ENCODE measurements around the gene CAPN2. TPM values are rescaled to one million over a fixed set of nuclear protein-coding genes. Genes with fewer than 3 reads are reported as not detected.
A peak's percentile ranks its signal among the peaks of the same experiment; 100 is the strongest.

CAPN2 gene
- total RNA-seq, 6 experiments from 2014 or later = 380 to 424 (median 413) TPM

DNA sequence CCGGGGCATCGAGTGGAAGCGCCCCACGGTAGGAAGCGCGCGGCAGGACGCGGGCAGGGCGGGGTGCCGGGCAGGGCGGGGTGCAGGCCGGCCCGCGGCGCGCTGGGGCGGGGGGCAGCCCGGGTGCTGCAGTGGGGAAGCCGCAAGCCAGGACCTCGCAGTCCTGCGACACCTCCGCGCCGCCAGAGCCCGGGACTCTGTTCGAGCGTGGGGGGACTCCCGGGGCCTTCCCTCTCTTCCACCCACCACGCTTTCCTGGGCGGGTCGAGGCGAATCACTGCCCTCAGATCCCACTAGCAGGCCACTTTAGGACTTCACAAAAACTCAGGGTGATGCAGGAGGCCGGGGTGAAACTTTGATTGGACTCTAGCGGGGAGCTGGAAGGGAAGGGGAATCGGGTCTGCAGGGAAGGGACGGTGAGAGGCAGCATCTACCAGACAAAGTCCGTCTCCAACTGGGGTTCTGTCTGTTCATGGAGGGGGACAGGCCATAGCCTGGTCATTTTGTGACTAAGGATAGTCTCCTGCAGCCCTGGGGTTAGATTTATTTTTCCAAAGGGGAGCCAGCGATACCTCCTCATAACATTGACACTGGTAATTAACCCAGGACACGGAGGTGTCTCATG lies 623 bp downstream of the CAPN2 start:
- peak overlapping the region; percentile 95 for H3K27ac Mint-ChIP-seq
- TF ChIP-seq, protein P1, sequence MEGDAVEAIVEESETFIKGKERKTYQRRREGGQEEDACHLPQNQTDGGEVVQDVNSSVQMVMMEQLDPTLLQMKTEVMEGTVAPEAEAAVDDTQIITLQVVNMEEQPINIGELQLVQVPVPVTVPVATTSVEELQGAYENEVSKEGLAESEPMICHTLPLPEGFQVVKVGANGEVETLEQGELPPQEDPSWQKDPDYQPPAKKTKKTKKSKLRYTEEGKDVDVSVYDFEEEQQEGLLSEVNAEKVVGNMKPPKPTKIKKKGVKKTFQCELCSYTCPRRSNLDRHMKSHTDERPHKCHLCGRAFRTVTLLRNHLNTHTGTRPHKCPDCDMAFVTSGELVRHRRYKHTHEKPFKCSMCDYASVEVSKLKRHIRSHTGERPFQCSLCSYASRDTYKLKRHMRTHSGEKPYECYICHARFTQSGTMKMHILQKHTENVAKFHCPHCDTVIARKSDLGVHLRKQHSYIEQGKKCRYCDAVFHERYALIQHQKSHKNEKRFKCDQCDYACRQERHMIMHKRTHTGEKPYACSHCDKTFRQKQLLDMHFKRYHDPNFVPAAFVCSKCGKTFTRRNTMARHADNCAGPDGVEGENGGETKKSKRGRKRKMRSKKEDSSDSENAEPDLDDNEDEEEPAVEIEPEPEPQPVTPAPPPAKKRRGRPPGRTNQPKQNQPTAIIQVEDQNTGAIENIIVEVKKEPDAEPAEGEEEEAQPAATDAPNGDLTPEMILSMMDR (IDR thresholded peaks at IDR 0.05) = no peak
- peaks cover 38% of the 10 kb centered on the region for H3K36me3 Mint-ChIP-seq (ENCODE audit: low read depth)
- no peaks in the 10 kb centered on the region for H3K9me3 Mint-ChIP-seq
- H3K27me3 Mint-ChIP-seq (ENCODE audit: insufficient read depth) = peaks cover 9% of the 10 kb centered on the region
- peak overlapping the region; percentile 88 for H3K4me3 Mint-ChIP-seq
- peaks cover 76% of the 10 kb centered on the region for H3K4me1 Mint-ChIP-seq (ENCODE audit: low read depth)
- no peak for DNase-seq

DNA sequence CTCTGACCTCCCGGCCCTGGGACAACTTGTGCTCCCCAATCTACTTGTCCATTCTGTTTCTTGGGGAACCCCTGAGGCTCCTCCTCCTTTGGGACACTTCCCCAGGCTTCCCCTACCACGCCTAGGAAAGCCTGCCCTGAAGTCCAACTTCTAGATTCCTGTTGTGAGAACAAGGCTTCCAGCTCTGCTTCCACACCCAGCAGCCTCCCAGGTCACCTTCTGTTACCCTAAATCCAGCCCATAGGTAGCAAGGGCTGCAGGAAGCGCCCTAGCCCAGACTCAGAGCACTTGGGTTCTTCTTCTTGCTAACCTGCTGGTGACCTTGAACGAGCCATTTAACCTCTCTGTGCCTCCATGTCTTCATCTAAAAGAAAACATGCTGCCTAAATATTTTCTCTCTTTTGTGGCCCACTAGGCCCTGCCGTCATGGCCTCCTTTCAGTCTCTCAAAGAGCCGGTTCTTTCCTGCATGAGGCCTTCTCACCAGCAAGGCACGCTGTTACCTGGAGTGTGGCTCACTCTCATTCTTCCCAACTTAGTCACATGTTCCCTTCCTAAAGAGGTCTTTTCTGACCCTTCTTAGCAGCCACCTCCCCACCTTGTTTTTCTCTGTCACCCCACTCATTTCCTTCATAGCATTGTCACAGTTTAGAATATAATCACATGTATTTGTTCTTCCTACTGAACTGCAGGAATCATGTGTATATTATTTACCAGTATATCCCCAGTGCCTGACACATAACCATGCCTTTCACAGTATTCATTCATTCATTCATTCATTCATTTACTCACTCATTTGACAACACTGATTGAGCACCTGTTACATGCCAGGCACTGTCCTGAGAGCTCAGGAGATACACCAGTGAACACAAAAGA lies 1.4 kb downstream of the CAPN2 start:
- Mint-ChIP-seq H3K9me3 (no peaks in the 10 kb centered on the region), H3K4me3 (peak overlapping the region; percentile 88), H3K4me1 (ENCODE audit: low read depth) (peaks cover 76% of the 10 kb centered on the region), H3K36me3 (ENCODE audit: low read depth) (peaks cover 41% of the 10 kb centered on the region), H3K27me3 (ENCODE audit: insufficient read depth) (peaks cover 8% of the 10 kb centered on the region), H3K27ac (peak overlapping the region; percentile 95)
- TF ChIP-seq, protein P1 (IDR thresholded peaks at IDR 0.05) = no peak
- DNase-seq = no peak

DNA sequence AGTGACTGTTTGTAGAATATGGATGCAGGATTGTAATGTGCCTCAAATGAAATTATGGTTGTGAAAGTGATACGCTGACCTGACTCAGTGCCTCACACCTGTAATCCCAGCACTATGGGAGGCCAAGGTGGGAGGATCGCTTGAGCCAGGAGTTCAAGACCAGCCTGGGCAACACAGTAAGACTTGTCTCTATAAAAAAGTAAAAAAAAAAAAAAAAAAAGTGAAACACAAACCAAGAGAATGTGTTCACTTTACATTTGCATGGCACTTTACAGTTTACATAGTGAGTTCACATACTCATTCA lies 2.0 kb downstream of the CAPN2 start:
- TF ChIP-seq, protein P1 (IDR thresholded peaks at IDR 0.05) = no peak
- H3K4me3 Mint-ChIP-seq = peak overlapping the region; percentile 88
- H3K4me1 Mint-ChIP-seq (ENCODE audit: low read depth) = peaks cover 76% of the 10 kb centered on the region
- peaks cover 8% of the 10 kb centered on the region for H3K27me3 Mint-ChIP-seq (ENCODE audit: insufficient read depth)
- H3K27ac Mint-ChIP-seq = peak overlapping the region; percentile 95
- H3K36me3 Mint-ChIP-seq (ENCODE audit: low read depth) = peaks cover 47% of the 10 kb centered on the region
- no peak for DNase-seq
- no peaks in the 10 kb centered on the region for H3K9me3 Mint-ChIP-seq

GRCh38 chr1:223714849-223715603 lies 2.7 kb downstream of the CAPN2 start:
- Mint-ChIP-seq H3K4me3 (peak overlapping the region; percentile 88), H3K27ac (peak overlapping the region; percentile 95), H3K4me1 (ENCODE audit: low read depth) (peaks cover 77% of the 10 kb centered on the region), H3K36me3 (ENCODE audit: low read depth) (peaks cover 53% of the 10 kb centered on the region), H3K9me3 (no peaks in the 10 kb centered on the region), H3K27me3 (ENCODE audit: insufficient read depth) (peaks cover 8% of the 10 kb centered on the region)
- peak; percentile 87 for DNase-seq
- TF ChIP-seq, protein P1 (IDR thresholded peaks at IDR 0.05) = no peak; the same call in 1 of the 2 replicates

DNA sequence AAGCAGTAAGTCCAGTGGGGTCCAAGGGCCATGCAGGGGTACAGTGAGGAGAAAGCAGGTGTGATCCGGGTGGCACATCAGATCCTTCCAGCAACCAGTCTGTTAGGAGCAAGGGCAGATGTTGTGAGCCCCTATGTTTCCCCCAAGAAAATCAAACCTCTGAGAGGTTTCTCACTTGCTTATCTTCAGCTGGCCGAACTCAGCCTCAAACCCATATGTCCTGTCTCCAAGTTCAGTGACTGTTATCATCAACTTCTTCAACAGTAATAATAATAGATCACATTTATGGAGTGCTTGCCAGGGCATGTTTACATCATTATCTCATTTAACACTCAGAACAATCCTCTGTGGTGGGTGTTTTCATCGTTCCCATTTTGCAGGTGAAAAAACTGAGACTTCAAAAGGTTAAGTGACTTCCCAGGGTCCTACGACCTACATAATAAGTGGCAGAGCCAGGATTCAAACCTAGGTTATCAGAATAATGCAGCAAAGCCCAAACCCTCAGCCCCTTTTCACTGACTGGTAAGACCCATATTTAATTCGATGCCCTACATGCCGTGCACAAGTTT lies 3.3 kb downstream of the CAPN2 start:
- peaks cover 84% of the 10 kb centered on the region for H3K4me1 Mint-ChIP-seq (ENCODE audit: low read depth)
- H3K27ac Mint-ChIP-seq = peak overlapping the region; percentile 95
- no peaks in the 10 kb centered on the region for H3K9me3 Mint-ChIP-seq
- peaks cover 8% of the 10 kb centered on the region for H3K27me3 Mint-ChIP-seq (ENCODE audit: insufficient read depth)
- no peak for DNase-seq
- TF ChIP-seq, protein P1 (IDR thresholded peaks at IDR 0.05) = no peak
- peaks cover 55% of the 10 kb centered on the region for H3K36me3 Mint-ChIP-seq (ENCODE audit: low read depth)
- H3K4me3 Mint-ChIP-seq = peak overlapping the region; percentile 88
